IPS-NIHi11 (cell line): ENCODE data around the gene ZNF208.
"Not testable (repeated sequence)": the region's sequence is repeated elsewhere in the genome, so short reads cannot be mapped to it uniquely, and the experiment has no call there.

Experiments used
- DNase-seq: peaks from one replicate; pipeline ENCODE4 v3.0.0; 2012; ENCODE audit warnings: mixed read lengths, low spot score

ZNF208 gene

DNA sequence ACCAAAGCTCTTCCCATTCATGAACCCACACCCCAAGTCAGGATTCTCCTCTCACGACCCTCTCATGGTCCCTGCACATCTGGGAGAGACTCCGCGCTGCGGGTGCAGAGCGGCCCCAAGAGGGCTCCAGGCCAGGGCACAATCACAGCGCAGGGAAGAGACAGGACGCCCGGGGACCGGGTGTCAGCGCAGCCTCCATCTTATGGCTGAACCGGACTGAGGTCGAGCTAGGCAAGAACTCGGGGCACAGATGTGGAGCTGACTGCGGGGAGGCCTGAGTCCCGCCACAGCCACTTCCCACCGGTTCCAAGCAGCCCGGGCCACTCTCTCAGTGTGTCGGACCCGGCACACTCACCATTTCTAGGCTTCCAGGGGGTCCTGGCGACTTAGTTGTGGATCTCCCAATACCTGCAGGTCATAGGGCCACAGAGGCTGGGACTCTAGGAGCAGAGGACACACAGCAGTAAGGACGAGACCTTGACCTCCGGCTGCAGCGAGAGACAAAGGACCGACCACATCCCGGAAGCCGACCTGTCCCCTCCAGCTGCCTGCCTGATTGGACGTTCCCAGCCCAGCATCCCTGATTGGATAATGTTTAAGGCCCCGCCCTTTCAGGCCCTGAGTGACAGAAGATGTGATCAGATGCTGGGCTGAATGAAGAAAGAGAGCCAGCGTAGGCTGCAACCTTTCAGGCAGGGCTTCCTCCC lies at the start of gene ZNF208:
ZNF208 (minus strand) TSS at position 507 of the 707 bp plus-strand sequence; CDS start at position 358, 149 bp downstream.
- peak; percentile 42 for DNase-seq

DNA sequence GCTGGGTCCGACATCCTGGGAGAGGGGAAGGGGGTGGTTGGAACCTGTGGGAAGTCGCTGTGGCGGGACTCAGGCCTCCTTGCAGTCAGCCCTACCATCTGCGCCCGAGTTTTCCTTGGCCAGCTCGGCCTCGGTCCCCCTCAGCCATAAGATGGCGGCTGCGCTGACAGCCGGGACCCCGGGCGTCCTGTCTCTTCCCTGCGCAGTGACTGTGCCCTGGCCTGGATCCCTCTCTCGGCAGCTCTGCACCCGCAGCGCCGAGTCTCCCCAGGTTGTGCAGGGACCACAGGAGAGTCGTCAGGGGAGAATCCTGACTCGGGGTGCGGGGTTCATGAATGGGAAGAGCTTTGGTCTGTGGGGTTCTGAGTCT lies 41.9 kb upstream of the ZNF208 start:
- peak; percentile 3 for DNase-seq

DNA sequence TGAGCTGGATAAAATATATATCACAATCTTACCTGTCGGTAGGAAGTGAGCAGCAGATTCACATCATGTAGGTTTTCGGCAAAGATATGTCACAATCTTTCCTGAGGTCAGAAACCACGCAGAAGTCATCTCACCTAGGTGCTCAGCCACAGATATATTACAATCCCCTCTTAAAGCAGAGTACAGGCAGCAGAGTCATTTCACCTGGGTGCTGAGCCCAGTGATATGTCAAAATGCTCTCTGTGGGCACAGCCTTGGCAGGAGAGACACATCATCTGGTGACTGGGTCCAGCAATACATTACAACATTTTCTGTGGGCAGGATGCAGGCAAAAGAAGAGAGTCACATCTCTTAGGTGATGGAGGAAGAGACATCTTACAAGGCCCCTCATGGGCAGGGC lies 30.4 kb upstream of the ZNF208 start:
- DNase-seq = not testable (repeated sequence)

DNA sequence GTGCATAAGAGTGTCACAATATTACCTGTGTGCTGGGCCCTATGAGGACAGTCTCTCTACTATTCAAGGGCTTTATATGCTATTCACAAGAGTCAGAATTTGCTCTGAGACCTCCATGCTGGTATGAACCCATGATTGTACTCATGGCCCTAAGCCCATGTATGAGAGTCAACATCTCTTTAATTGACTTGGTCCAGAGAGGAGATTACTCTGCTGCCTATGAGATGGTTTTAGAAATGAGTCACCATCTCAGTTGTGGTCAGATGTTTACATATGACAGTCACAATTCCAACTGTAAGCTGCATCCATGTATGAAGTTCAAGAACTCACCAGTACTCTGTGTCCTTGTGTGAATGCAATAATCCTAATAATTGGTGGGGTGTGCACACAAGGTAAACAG lies 19.9 kb upstream of the ZNF208 start:
- DNase-seq = no peak

DNA sequence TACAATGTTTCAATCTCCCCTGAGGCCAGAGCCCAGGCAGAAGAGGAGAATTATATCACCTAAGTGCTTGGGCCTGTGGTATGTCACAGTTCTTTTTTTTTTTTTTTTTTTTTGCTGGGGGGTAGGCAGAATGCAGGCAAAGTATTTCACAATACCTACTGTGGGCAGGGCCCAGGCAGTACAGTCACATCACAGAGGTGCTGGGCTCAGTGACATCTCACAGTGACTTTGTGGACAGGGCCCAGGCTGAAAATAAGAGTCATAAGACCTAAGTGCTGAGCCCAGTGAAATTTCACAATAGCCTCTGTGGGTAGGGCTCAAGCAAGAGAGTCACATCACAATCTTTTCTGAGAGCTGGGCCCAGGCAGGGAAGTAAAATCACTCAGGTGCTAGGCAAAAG lies 15.9 kb upstream of the ZNF208 start:
- no peak for DNase-seq

DNA sequence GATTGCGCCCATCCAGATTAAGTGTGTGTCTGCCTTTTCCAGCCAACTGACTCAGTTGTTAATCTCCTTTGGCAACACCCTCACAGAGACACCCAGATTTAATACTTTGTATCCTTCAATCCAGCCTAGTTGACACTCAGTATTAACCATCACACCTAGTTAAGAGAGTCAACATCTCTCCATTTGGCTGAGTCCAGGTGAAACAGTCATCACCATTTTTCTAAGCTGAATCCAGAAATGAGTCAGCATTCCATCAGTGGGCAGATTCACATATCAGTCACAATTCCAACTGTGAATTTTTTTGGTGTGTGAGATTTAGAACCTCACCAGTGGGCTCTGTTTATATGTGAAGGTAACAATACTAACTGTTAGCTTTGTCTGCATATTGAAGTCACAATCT lies 14.8 kb upstream of the ZNF208 start:
- not testable (repeated sequence) for DNase-seq

DNA sequence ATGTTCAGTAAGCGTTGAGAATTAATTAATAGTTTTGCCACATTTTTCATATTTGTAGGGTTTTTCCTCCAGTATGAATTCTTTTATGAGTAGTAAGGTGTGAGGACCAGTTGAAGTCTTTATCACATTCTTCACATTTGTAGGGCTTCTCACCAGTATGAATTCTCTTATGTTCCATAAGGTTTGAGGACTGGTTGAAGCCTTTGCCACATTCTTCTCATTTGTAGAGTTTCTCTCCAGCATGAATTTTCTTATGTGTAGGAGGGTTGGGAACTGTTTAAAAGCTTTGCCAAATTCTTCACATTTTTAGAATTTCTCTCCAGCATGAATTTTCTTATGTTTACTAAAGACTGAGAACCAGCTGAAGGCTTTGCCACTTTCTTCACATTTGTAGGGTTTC lies 40.3 kb downstream of the ZNF208 start:
- no peak for DNase-seq

DNA sequence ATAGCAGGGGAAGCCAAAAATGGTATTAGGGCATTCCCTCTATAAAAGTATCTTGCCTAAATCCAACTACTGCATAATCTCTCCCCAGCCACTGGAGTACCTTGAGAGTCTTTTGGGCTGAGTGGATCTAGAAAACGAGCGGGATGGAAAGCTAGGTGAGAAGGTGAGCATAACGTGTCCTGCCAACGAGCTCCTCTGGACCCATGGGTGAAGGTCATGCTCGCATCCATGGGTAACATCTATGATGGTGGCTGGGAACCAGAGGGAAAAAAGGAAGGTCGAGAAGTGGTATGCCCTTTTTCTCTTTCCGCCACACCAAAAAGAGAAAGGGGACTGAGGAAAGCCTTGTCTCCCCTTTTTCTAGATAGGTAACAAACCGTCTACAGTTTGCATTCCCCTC lies 63.0 kb downstream of the ZNF208 start:
- no peak for DNase-seq

DNA sequence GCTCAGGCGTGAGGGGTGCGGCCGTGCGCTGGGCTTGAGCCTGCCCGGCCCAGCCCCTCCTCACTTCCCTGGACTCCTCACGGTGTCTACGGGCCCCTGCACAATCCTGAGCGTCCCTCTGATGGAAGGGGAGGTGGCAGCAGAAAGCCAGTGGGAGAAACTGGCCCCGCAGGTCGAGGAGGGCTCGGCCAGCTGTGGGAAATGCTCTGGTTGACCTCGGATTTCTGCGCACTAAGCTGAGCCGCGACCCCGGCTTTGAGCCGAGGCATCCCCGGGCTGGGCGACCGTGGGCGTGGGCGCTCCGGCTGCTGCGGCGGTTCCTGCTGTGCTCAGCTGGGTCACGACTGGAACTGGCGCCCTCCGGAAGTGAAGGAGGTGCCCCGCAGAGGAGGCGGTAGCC lies 70.1 kb downstream of the ZNF208 start:
- DNase-seq = no peak

DNA sequence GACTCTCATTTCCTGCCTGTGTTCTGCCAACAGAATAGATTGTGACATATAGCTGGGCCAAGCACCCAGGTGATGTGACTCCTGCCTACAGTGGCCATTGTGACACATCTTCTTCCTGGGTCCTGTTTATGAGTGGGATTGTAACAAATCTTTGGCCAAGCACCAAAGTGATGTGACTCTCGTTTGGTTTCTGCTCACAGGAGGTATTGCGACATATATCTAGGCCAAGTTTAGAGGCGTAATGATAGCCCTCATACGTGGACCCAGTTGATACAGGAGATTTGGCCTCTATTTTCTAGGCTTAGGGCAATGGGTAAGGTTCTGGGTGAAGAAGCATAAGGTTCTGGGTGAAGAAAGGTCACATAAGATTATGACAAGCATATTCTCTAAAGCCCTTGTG lies 76.2 kb downstream of the ZNF208 start:
- no peak for DNase-seq

DNA sequence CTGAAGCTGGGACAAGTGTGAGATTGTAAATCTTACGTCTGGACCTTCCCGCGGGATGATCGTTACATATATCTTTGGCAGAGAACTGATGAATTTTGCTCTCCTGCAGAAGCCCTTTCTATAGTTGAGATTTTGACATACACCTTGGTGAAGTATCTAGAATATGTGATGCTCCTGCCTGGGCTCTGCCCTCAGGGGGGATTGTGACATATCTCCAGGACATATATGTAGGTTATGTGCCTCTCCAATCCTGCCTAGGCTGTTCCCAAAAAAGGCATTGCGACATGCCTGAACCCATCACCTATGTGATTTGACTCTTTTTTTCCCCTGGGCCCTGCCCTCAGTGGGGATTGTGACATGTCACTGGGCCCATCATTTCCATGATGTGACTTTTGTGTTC lies 76.6 kb downstream of the ZNF208 start:
- DNase-seq = no peak

DNA sequence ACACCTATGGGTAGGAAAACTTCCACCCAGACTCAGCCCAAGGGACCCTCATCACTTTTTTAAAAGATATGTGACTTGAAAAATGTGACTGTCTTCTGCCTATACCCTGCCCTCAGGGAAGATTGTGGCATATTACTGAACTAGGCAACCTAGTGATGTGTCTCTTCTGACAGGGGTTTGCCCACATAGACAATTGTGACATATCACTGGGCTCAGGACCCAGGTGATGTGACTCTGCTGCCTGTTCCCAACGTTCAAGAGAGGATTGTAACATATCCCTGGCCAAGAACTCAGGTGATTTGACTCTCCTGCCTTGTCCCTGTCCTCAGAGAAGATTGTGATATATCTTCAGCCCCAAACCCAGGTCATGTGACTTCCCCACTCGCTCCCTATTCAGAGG lies 88.5 kb downstream of the ZNF208 start:
- DNase-seq = no peak

DNA sequence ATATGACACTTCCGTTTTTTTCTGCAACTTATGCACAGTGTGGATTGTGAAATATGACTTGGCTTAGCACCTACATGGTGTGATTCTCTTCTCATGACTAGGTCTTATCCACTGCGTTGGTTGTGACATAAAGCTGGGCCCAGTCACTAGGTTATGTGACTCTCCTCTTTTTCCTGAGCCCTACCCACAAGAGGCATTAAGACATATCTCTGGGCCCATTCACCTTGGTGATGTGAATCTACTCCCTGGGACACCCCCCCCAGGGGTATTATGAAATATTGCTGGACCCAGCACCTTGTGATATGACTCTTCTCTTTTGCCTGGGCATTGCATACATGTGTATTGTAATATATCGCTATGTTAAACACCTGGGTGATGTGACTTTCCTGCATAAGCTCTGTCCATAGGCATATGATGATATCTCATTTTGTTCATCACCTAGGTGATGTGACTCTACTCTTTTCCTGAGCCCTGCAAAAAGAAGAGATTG lies 89.0 kb downstream of the ZNF208 start:
- DNase-seq = no peak

DNA sequence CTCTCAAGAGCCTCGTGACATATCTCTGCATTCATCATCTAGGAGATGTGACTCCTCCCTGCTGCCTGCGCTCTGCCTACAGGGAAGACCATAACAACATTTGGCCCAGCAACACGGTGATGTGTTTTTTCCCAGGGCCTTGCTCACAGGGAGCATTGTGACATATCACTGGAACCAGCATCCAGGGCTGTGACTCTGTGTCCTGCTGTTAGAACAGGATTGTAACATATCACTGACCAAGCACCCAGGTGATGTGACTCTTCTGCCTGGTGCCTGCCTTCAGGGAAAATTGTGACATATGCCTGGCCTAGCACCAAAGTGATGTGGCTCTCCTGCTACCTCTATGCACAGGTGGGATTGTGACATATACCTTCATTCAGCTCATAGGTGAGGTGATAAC lies 95.3 kb downstream of the ZNF208 start:
- no peak for DNase-seq

DNA sequence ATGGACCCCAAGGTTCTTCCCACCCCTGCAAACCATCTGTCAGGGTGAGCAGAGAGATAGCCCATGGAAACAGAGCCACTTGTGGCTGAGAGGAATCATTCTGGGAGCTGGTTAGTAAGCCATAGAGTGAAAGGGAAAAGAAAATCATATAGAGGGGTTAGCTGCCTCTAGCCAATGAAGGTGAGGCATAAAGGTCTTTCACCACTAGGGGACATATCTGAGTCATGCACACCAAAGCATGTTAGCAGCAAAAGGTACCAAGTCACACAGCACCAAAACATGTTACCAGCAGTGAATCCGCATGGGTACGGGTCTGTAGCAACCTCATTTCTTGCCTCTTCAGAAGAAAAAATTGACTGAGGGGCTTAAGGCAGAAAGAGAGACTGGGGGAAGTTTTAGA lies 98.1 kb downstream of the ZNF208 start:
- no peak for DNase-seq

DNA sequence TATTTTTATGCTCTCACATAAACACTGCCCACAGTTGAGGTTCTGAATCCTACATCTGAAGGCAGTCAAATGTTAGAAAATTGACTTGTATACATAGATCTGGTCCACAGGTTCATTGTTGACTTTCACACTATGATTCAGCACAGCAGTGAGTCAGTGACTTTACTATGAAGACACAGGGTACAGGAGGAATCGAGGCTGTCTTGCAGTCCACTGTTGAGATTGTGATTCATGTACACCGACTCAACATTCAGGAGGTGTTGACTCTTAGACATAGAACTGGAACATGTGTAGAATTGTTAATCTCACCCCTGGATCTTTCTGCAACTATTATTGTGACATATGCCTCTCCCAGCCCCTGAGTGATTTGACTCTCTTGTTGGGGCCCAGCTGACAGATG lies 100.4 kb downstream of the ZNF208 start:
- no peak for DNase-seq

DNA sequence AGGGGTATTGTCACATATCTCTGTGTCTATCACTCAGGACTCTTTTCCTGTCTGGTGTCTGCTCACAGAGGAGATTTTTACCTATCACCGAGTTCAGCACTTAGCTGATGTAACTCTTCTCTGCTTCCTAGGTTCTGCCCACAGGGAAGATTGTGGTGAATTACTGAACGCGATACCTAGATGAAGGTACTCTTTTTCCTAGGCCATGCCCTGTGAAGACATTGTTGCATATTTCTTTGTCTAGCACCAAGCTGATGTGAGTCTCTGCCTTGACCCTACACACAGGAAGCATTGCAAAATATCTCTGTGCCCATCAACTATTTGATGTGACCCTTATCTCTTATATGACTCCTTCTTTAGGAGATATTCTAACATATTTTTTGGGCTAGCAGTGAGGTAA lies 102.7 kb downstream of the ZNF208 start:
- no peak for DNase-seq

DNA sequence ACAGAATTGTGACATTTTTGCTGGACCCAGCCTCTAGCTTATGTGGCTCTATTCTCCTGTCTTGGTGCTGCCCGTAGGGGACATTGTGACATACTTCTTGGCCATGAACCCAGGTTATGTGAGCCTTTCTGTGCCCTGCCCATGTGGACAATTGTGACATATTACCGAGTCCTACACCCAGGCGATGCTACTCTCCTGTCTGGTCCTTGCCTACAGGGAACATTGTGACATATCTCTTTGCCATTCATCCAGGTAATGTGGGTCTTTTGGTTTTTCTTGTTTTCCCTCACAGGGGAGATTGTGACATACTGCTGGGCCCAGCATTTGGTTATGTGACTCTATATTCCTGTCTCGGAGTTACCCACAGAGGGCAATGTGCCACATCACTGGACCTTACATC lies 103.2 kb downstream of the ZNF208 start:
- DNase-seq = no peak

DNA sequence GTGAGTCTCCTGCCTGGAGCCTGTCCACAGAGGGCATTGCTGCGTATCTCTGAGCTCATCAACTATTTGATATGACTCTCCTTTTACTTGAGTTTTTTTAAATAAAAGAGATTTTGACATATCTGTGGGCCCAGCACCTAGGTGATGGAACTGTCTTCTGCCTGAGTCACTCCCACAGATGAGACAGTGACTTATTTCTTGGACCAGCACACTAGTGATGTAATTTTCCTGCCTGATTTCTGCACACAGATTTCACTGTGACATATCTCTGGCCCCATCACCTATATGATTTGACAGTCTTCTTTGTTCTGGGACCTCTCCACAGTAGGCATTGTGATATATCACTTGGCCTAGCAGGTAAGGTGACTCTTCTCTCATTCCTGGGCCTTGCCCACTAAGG lies 108.2 kb downstream of the ZNF208 start:
- no peak for DNase-seq

DNA sequence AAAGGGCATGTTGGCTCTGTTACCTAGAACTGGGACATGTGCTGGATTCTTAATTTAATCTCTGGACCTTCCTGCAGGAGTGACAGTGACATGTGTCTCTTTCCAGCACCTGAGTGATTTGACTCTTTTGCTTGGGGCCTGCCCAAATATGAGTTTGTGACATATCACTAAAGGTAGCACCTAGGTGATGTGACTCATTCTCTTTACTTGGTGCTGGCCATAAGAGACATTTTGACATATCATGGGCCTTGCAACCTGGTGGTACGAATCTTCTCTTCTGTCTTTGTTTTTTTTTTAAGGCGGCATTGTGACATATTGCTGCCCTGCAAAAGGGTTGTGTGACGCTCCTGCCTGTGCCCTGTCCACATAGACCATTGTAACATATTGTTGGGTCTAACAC lies 108.9 kb downstream of the ZNF208 start:
- no peak for DNase-seq

DNA sequence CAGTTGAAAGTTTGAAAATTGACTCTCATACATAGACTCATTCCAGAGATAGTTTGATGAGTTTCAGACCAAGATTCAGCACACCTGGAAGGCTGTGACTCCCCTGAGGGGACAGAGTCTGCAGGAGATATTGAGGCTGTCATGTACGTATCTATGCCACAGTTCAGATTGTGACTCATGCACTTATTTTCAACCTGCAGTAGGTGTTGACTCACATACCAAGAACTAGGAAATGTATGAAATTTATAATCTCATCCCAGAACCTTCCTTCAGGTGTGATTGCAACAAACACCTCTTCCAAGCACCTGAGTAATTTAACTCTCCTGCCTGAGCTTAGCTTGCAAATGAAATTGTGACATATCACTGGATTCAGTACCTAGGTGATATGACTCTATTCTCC lies 110.3 kb downstream of the ZNF208 start:
- DNase-seq = no peak

DNA sequence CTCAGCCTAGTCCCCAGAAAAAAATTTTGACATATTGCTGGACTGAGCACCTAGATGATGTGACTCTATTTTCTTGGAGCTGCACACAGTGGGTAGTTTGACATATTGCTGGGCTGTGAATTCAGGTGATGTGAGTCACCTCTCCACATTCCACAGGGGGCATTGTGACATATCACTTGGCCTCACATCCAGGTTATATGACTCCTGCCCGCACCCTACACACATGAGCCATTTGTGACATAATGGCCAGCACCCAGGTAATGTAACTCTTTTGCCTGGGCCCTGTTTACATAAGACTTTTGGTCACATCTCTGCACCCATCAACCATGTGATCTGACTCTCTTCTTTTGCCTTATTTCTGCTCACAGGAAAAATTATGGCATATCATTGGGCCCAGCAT lies 119.7 kb downstream of the ZNF208 start:
- DNase-seq = no peak

DNA sequence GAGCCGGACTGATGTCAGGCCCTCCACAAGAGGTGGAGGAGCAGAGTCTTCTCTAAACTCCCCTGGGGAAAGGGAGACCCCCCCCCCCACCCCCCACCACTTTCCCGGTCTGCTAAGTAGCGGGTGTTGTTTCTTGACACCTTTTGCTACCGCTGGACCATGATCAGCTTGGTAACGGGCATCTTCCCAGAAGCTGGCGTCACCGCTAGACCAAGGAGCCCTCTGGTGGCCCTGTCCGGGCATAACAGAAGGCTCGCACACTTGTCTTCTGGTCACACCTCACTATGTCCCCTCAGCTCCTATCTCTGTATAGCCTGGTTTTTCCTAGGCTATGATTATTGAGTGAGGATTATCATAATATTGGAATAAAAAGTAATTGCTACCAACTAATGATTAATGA lies 120.7 kb downstream of the ZNF208 start:
- DNase-seq = not testable (repeated sequence)

DNA sequence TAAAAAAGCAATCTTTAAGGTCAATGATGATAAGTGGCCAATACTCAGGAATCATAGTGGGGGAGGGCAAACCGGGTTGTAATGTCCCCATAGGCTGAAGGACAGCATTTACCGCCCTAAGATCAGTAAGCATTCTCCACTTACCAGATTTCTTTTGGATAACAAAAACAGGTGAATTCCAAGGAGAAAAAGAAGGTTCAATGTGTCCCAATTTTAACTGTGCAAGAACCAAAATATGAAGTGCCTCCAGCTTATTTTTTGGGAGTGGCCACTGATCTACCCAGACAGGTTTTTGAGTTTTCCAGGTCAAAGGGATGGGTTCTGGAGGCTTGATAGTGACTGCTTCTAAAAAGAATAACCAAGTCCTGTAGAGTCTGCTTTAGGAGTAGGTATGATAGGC lies 125.2 kb downstream of the ZNF208 start:
- DNase-seq = not testable (repeated sequence)
